GM18511 (cell line): Measurements from ENCODE around the gene PSMB11.

Experiments
- ATAC-seq: cut with Tn5 transposase; IDR thresholded peaks from one replicate; pipeline ENCODE4 v1.9.1; 2021; ENCODE audit warnings: mild to moderate bottlenecking, moderate library complexity; ENCODE audit not compliant: unreplicated experiment

Gene PSMB11

GRCh38 chr14:23043145-23043544 lies 1.1 kb downstream of the PSMB11 start:
- no peak for ATAC-seq

GRCh38 chr14:23043754-23044153 lies 1.7 kb downstream of the PSMB11 start:
- ATAC-seq, result no peak

GRCh38 chr14:23044840-23045239 lies 2.8 kb downstream of the PSMB11 start:
- ATAC-seq, result no peak

GRCh38 chr14:23045419-23046357 lies 3.7 kb downstream of the PSMB11 start:
- no peak for ATAC-seq

- ATAC-seq, result no peak
These were observed 5.1 kb downstream of the PSMB11 start for GRCh38 chr14:23047034-23047634.

GRCh38 chr14:23047751-23048693 lies 6.0 kb downstream of the PSMB11 start:
- no peak for ATAC-seq

GRCh38 chr14:23049011-23049410 lies 7.0 kb downstream of the PSMB11 start:
- no peak for ATAC-seq

- ATAC-seq, result no peak
These were observed 9.4 kb downstream of the PSMB11 start for GRCh38 chr14:23051141-23052057.

- no peak for ATAC-seq
These were observed 10.2 kb downstream of the PSMB11 start for GRCh38 chr14:23052182-23052623.

GRCh38 chr14:23052671-23053070 lies 10.7 kb downstream of the PSMB11 start:
- ATAC-seq, result no peak

- no peak for ATAC-seq
These were observed 11.4 kb downstream of the PSMB11 start for GRCh38 chr14:23053426-23053825.

- ATAC-seq, result no peak
These were observed 12.2 kb downstream of the PSMB11 start for GRCh38 chr14:23054000-23054811.

GRCh38 chr14:23055147-23055550 lies 13.1 kb downstream of the PSMB11 start:
- ATAC-seq, result no peak

GRCh38 chr14:23055621-23056144 lies 13.7 kb downstream of the PSMB11 start:
- no peak for ATAC-seq

- peak; percentile 69 for ATAC-seq
These were observed 14.3 kb downstream of the PSMB11 start for GRCh38 chr14:23056145-23056955.

GRCh38 chr14:23056956-23057756 lies 15.1 kb downstream of the PSMB11 start, which contains the start of gene CDH24:
CDH24 (minus strand) TSS chr14:23057520; CDS start chr14:23055733, 1,787 bp downstream.
- peak; percentile 70 for ATAC-seq
